H9 (cell line): ENCODE results near the gene LRRC61. TPM values are rescaled to one million over a fixed set of nuclear protein-coding genes. Genes with fewer than 3 reads are reported as not detected.

ENCODE experiments used
- total RNA-seq: library from RNA; stranded (reverse); gene quantifications from 2 replicates; pipeline ENCODE4 v1.2.1, GENCODE V29; 2021

LRRC61 gene
- total RNA-seq, 1 experiment from 2014 or later, result 24.4 TPM

Other genes with a start within 250 kb of the LRRC61 start
- gene ACTR3C, start 190 bp downstream of the LRRC61 start, total RNA-seq, result 1.2 and 2.2 TPM in 2 replicates
- 59.9 and 60.9 TPM in 2 replicates for gene RARRES2, start 18.3 kb downstream of the LRRC61 start, total RNA-seq
- gene REPIN1, start 45.5 kb downstream of the LRRC61 start, total RNA-seq, result 105 and 106 TPM in 2 replicates
- gene ZNF775, start 56.0 kb downstream of the LRRC61 start, total RNA-seq, result 9.7 and 10.5 TPM in 2 replicates
- gene GIMAP8, start 127.3 kb downstream of the LRRC61 start, total RNA-seq, result not detected in 2 replicates
- gene GIMAP7, start 191.5 kb downstream of the LRRC61 start, total RNA-seq, result not detected in 2 replicates
- not detected in 2 replicates for gene GIMAP4, start 244.0 kb downstream of the LRRC61 start, total RNA-seq